ENCODE data around the gene HOXA9.
A peak's percentile ranks its signal among the peaks of the same experiment; 100 is the strongest.

The HOXA9 gene

DNA sequence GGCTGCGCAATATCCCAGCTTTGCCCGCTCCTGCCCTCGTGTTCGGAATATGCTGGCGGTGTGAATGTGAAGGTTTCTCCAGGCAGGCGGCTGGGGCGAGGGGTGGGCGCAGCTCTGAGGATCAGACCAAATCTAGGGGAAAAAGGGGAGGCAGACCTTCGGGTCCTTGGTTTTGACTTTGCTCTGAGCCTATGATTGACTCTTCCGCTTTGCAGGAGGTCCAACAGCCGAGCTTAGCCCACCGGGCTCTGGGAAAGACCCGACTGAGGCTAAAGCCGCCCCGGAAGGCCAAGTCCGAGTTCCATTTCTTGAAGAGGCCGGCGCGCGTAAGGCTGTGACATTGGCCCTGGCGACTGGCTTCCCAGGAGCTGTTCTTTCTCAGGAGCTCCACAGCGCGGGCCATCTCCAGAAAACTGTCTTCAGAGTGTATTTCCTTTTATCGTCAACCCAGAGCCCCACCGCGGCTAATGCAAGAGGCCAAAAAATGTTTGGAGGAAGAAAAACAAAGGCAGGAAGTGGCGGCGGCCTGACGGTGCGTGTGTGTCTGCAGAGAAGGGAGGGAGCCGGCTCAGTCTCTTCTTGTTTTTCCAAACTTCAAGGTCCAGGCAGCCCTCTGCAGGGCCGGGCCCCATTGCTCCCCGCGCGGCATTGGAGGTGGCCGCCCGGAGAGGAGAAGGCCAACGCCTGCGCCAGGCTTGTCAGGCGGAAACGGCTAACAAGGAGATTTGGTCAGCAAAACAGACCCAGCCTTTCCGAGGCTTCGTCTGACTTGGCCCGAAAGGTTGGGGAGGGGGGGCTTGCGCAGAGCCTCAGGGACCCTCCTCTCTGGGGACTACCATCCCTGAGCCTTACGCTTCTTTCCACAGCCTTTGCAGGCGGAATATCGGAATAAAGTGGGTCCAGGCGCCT lies 23.3 kb upstream of the HOXA9 start:
- peak; percentile 74 for DNase-seq (ENCODE audit: low spot score)

DNA sequence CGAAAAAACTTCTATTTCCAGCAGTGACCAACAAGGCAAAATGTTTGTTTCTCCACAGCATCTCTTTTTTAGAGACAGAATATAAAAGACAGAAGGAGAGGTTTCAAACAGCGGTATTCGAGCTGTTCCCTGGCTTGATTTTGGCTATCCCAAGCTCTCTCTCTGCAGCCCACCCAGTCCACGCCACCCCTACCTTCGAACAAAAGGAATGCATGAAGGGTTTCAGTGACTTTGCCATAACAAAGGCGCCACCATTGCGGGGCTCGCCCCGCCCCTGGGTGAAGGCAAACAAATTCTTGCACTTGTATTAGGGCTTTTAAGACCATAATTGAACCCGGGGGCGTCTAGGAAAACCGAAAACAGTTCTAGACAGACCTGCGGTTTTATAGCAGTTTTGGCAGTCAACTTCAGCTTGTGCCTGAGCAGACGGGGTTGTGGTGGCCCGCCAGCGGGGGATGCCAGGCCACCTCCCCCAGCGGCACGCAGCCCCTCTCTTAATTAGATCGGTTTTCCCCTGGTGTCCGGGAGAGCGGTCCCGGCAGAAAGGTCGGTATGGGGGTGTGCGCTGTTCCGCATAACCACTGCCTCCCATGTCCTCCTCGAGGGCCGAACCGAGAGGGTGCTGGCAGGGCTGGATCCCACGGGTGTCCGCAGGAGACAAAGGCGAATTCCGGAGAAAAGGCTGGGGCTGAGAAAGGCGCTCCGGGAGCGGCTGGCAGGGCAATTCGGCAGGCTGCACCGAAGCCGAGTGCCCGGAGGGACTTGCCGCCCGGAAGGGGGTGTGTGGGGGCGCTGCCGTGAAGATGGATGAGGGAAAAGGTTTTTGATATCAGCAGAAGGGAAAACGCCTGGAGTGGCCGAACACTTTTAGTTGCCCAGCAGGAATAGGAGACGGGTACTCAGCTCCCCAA lies 22.4 kb upstream of the HOXA9 start:
- peak; percentile 70 for DNase-seq (ENCODE audit: low spot score)

DNA sequence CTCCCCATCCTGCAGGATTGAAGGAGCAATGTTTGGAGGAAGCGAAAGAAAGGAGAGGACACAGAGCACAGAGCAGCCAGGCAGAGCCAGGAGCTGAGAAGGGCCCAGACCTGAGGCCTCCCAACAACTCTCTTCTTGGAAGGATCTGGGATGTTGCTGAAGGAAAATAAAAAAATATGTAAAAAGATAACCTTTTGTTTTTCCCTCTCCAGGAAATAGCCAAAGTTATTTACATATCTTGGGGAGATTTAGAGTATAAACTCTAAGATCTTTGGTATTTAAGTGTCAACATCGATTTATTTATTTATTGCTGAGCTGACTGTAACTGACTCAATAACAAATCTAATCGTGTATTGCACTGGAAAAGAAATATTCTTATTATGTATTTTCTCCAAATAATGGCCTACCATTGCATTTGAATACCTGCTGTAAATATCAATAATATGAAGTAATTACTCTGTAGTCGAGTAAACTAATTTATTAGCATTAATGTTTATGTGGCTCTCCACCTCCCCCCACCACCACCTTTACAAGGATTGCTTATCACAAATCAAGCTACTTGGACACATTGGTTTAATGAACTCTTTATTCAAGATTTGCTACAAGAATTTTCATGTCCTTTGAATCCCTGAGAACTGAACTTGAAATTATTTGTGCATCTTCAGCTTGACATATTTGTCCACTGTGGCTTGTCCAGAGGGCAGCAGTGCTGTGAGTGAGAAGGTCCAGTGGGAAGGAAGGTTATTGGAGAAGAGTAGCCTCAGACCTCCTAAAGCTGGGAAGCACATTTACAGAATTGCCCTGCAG lies 21.5 kb upstream of the HOXA9 start:
- peak; percentile 56 for DNase-seq (ENCODE audit: low spot score)

DNA sequence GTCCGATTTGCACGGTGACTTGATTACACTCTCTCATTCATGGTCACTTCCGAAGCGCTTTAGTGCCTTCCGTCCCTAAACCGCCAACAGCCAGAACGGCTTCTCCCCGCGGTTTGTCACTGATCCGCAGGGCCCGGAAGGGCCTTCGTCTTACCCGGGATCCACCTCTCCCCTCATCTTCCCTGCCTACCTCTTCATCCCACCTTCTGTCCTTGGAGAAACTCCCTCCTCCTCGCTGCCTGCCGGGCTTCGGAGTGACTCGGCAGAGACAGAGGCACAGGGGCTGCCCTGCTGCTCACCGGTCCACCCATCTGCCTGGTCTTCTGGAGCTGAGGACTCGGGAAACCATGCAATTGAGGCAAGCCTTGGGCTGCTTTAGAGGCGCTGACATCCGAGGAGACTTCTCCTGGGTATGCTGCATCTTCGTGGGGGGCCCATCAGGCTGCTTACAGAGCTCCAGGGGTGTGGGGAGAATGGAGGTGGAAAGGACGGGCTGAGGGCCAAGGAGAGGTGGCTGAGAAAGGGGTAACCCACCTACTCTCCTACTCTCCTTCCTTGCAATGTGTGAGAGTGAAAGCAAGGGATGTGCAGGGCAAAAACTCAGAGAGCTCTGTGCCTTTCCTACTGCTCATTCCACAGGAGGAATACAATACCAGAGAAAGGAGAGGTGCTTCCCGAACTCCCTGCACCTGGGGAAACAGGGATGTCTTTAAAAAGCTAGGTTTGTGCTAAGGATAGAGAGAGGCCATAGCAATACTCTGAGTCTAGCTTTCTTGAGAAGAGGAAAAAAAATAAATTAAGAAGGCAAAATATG lies 20.7 kb upstream of the HOXA9 start:
- DNase-seq (ENCODE audit: low spot score), result peak; percentile 70

DNA sequence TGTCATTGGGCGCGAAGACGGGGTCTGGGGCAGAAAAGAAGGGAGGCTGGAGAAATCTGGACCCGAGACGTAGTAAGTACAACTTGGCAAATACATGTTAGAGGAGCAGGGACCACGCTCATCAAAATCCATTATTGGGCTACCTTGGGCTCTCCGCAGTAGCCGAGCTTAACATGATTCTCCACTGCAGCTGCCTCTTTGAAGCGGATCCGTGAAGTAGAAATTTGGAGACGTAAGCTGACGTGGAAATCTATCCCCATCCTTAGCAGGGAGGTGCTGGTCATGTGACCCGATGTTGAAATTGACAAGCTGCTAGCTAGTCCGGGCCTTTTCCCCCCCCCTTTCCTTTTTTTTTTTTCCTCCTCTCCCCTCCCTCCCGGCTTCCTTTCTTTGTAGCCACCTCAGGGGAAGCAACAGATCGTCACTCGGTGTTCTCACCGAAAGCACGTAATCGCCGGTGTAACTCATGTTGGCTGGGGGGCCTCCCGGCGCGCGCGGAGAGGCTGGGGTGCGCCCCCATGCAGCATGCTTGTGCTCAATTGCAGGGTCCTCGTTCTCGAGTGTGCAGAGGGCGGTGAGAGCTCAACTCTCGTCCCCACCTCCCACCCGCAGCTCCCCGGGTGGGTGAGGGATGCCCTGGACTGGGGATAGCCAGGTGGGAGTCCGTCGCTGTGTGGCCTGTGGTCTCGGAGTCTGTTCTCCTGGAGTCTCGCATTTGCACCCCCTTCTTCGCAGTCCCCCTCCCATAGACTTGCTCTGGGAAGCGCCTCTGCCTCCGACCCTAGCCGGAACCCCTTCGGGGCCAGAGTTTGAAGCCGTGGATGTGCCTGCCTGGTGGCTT lies 19.9 kb upstream of the HOXA9 start, which contains the start of gene HOXA11:
Gene HOXA11 (minus strand): TSS at position 220 of the 841 bp plus-strand sequence. CDS start 88 bp downstream, at position 132.
- DNase-seq (ENCODE audit: low spot score), result peak; percentile 79

DNA sequence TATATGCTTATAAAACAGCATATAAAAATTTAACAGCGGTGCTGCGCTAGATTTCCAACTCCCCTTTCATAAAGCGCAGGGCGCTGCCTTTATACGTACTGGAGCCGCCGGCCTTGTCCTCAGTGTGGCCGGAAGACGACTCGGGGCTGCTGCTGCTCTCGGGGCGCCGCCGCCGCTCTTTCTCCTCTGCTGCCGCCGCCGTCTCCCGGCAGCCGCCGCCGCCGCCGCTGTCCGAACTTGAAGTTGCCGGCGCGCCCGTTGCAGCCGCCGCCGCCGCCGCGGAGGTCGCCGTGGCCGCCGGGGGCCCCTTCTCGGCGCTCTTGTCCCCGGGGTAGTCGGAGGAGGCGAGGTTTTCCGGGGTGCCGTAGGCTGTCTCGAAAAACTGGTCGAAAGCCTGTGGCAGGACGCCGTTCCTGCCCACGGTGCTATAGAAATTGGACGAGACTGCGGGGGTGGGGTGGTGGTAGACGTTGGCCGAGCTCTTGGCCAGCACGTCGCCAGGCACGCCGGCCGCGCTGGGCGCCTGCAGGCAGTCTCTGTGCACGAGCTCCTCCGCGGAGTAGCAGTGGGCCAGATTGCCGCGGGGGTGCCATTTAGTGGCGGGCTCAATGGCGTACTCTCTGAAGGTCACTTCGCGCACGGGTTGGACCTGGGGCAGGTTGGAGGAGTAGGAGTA lies 19.1 kb upstream of the HOXA9 start:
- no peak for DNase-seq (ENCODE audit: low spot score)

DNA sequence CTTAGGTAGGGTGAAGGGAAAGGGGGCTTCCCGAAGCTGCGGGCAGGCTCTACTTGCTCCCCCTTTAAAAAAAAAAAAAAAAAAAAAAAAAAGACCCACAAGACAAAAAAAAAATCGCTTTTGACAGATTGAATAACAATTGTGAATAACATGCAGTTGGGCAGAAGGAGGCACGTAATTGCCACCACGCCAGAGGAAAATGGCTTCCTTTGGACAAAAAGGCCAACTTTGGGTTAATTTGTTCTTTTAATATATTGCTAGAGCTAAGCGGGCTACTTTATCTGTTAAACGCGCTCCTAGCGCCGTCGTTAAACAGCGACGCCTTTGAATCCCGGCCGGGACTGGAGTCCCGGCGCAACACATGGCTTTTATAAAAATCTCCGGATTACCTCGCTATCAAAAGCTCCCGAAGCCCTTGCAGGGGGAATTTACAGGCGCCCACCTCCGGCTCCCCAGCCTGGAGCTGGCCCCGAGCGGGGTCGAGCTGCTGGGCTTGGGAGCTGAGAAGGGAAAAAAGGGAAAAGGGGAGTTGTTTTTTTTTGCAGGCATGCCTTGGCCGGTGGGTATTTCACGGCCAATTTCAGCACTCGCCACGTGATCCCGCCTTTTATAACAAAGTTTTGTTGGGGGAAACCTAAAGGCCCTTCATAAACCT lies 18.5 kb upstream of the HOXA9 start:
- DNase-seq (ENCODE audit: low spot score), result peak; percentile 66

DNA sequence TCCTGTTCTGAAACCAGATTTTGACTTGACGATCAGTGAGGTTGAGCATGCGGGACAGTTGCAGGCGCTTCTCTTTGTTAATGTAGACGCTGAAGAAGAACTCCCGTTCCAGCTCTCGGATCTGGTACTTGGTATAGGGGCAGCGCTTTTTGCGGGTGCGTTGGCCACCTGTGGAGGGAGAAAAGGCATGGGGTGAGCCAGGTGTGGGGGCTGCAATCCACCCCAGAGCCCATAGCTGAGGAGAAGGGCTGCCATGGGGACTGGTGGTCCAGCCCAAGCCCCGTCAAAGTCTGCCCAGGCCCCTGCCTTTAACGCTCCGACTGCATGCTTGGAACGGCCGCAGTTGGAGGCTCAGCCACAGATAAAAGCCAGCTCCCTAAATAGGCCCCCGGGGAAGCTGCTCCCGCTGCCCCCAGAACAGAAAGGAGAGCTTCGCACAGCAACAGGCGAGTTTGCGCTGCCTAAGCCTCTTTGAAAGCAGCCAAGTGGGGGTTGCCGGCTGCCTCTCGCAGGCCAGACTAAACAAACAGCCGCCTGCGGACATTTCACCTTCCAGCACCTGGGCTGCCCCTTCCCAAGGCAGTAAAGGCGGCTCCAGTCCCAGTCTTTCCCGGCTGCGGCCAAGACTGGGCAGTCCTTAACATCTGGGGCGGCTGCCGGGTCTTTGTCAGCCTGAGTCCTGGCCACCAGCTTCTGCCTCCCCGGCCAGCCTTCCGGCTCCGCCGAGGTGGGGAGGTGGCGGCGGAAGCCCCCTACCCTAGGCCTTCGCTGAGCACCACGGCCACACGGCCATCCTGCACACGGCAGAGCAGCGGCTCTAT lies 17.7 kb upstream of the HOXA9 start:
- peak; percentile 75 for DNase-seq (ENCODE audit: low spot score)

DNA sequence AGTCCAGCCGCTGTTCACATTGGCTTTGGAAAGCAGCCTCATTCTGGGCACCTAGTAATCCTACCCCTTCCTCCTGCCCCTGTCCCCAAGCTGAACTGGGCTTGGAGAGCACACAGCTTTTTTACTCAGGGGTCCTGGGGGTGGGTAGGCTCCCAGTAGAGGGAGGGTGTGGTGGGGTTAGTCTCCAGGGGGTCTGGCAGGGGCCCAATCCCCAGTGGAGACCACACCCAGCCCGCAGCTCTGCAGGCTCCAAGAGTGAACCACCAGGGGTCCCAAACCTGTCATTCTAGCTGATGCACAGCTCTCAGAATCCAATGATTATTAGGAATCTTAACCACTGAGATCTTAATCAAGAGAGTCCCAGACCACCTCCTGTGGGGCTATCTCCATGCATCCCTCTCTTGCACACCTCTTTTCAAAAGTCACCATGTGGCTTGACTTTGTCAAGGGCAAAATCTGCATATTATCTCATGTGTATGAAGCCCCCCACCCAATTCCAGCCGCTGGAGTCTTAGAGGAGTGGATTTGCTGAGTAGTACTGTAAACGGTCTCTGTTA lies 17.0 kb upstream of the HOXA9 start:
- peak; percentile 65 for DNase-seq (ENCODE audit: low spot score)

DNA sequence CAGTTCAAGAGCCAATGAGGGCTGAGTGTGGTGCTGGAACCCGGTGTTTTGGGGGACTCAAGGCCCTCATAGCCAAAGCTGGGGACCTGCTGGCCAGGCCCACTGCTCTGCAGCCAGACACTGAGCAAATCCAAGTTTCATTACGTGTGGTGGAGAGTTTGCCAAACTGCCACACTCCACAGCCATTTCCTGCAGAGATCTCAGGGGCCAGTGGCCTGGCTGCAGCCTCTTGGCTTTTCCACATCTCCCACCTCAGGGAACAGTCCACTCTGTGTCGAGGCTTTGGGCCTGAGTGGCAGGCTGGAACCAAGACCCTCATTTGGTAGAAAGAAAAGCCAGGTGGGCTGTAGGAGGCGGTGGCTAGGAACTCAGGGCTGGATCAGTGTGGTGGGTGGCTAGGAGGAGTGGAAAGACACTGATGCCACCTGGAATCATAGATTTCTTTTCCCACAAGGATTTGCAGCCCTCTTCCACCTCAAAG lies 16.5 kb upstream of the HOXA9 start:
- DNase-seq (ENCODE audit: low spot score), result peak; percentile 63

DNA sequence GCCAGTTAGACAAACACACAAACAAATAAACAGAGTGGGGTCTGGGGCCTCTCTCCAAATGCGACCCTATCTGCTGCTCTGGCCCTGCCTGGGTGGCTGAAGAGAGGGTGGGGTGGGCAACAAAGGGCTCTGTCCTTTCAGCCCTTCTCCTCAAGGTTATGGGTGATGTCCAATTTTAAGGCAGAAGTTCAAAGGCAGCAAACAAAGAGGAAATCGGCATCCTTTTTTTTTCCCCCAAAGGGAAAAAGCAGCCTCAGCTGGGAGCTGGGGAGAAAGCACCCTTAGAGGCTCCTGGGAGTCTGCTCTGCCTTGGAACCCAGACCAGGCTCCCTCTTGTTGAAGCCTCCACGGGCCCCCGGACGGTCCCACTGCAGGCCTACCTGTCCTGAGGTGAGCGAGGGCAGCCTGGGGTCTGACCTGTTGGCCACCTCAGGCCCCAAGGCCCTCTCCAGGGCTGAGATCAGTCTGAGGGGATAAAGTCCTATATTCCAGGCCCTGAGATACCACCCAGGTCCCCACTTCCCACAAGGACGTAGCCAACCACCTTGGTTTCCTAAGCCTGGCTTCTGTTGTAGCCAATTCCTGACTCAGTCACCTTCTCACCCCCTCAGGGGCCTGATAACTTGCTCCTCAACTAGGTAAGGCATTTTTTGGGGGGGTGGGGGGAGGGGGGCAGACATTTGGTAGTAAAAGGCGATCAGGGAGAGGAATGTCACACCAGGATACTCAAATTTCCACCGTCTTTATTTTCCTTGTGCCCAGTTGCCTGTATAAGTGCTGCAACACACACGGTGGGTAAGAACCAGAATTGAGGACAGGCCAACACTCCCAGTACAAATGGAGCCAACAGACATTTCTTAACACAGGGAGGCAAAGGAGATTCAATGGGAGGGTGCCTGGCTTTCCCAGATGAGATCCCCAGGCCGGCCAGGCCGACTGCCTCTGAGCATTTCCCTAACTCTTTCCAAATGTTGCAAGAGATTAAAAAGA lies 15.4 kb upstream of the HOXA9 start:
- peak; percentile 62 for DNase-seq (ENCODE audit: low spot score)

DNA sequence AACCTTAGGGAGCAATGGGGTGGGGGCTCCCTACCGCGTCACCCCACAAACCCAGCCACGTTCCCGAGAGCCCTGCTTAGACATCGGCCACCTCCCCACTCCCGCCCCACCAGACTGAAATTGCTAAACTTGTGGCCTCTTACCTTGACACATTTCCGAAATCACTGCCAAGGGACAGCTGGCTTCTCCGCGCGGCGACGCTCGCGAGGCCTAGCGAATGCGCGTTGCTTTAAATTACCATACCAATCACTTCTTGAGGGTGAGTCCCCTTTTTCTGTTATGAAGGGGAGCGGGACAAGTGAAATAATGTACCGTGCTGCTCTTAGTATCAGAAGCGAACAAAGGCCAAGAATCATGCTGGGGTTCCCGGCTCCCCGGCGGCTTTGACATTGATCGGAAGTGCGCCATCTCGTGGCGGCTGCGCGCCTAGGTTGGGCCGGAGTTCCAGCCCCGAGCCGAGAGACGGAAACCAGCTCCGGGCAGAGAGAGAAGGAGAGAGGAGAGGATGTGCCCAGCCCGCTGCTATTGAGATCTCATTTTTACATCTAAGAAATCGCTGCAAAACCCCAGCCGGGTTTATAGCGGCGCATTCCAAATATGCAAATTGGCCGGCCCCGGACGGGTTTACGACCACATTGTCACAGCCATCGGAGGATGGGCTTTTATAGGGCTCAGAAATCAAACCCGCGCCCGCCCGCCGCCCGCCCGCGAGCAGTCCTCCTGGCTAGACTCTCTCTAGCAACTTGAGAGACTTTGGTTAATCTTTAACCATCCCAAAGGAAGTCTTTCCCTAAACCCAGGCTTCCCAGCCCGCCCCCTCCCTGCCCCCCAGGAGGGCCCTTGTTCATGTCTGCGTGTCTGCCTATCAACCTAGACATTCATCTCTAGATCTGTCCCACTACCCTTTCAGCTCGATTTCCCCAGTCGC lies 14.4 kb upstream of the HOXA9 start:
- peak; percentile 94 for DNase-seq (ENCODE audit: low spot score)

DNA sequence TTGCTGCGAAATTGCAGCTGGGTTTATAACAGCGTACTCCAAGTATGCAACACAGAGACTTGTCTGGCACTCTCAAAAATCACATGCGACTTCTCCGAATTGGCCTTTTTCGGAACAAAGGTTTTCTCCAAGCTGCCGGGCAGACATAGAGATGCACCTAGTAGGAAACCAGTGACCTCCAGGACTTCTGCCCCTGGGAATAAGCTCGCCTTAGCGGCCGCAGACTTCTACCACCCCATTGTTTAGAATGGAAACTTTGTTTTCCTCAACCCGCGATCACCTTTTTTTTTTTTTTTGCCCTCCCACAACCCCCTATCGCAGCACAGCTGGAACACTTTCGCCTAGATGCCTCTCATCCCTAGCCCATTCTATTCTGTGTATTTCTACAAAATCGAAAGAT lies 13.7 kb upstream of the HOXA9 start:
- peak; percentile 69 for DNase-seq (ENCODE audit: low spot score)

DNA sequence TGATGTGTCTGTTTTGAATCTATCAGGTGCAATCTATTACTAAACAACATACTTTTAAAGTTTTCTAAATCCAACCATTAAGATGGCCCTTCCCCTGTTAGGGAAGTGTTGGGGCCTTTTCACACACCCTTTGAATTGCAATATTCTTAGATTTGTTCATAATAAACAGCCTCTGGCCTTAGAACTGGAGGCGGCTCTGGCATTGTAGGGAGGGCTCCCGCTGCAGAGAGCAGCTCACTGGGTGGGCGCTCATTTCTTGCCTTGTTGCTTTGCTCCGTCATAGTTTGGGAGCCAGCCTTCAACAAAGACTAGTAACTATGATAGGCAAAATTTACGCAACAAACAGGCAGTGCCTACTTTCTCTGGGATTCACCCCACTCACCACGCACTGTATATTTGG lies 13.0 kb upstream of the HOXA9 start:
- DNase-seq (ENCODE audit: low spot score), result peak; percentile 51

DNA sequence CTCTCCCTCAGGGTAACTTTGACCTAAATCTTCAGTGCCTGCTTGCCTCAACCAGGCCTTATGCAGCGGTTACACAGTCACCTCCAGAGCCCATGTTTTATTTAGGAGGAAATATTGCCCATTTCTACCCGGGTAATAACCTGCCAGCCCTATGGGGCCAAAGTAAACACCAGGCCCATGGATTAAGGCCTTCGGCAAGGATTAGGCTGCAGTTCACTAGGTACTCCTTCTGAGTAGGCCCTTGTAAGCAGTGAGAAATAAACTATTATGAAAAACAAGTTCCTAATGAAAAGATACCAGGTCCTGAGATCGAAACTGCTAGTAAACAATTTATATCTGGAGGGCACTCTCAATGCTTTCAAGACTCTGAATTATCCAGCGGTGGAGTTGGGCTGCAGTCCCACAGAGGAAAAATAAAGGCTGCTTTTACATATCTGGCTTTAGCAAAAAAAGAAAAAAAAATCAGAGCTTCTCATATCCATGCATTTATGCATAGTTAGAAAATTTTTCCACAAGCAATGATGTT lies 12.5 kb upstream of the HOXA9 start:
- peak; percentile 67 for DNase-seq (ENCODE audit: low spot score)

Measured in left forelimb (tissue), 1 donor.